GM21825 (cell line): Measurements from ENCODE around the gene MAP7D2.
A peak's percentile ranks its signal among the peaks of the same experiment; 100 is the strongest.

Experiments used
- ATAC-seq: cut with Tn5 transposase; IDR thresholded peaks from one replicate; pipeline ENCODE4 v1.9.1; 2021; ENCODE audit warnings: mild to moderate bottlenecking, moderate library complexity; ENCODE audit not compliant: unreplicated experiment

MAP7D2 gene

DNA sequence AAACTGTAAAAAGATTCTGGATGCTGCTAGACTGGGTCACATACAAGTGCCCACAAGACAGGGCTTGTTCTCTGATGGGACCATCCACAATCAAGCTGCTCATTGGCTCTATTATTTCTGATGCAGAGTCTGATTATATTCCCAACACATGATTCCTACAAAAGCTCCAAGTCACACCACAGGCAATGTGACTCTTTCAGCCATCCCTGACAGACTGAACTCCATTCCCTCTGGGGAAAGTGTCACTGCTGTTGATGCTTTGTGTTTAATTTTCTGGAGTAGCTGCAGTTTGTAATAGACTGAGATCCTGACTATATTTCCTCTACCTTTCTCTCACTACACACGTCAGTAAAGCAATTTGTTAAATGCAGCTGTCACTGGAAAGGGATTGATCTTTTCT, 70.5 kb downstream of the MAP7D2 start:
- ATAC-seq = no peak

DNA sequence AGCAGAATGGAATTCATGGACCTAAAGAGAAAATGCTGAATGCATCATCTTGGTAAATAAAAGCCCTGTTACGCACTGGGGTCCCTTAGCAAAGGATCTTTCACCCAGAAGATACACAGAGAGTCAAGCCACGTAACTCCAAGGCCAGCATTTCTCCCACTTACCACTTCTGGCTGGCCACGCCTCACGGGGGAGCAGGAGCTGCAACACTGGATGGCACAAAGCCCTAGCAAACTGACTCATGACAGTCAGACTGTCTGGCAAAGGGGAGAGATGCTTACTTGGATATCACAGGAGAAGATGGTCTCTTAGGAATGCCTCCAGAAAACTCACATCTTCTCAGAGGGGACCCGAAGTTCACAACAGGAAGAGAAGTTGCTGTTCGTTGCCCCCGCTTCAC, 74.5 kb downstream of the MAP7D2 start:
- no peak for ATAC-seq

DNA sequence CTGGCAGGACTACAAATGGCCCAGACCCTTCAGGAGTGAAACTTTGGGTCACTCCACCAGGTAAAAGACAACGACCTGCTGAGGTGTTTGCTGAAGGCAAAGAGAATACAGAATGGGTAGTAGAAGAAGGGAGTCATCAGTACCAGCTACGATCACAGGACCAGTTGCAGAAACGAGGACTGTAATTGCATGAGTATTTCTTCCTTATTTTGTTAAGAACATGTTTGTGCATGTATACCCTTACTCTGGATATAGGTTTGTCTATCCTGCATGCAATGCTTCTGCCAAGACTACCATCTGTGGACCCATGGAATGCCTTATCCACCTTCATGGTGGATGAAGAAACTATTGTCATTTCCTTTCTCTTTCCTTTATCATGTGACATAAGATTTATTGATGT, 77.7 kb downstream of the MAP7D2 start:
- no peak for ATAC-seq

DNA sequence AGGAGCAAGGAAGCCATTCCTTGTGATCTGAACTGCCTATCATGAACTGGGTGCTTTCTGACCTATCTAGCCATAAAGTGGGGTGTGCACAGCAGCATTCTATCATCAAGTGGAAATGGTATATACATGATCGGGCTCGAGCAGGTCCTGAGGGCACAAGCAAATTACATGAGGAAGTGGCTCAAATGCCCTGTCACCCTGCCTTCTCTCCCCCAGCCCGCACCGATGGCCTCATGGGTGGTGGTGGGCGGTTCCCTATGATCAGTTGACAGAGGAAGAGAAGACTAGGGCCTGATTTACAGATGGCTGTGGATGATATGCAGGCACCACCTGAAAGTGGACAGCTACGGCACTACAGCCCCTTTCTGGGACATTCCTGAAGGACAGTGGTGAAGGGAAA, 79.5 kb downstream of the MAP7D2 start:
- no peak for ATAC-seq

DNA sequence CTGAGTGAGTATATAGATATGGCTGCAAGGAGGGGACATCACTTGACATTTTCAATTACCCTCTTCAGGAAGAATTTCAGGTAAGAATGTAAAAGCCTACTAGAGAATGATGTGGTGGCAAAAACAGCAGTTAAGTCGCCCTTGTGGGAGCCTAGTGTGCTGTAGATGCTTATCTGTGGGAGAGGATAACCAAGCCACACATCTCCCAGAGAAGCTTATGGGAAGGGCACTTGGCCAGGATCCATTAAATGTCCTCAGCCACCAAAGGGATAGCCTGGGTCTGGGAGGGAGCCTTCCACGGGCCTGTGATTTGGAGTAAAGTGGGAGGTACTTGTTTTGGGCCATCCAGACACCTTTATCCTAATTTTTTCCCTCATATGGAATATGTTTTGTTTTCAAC, 84.5 kb downstream of the MAP7D2 start:
- ATAC-seq = no peak

DNA sequence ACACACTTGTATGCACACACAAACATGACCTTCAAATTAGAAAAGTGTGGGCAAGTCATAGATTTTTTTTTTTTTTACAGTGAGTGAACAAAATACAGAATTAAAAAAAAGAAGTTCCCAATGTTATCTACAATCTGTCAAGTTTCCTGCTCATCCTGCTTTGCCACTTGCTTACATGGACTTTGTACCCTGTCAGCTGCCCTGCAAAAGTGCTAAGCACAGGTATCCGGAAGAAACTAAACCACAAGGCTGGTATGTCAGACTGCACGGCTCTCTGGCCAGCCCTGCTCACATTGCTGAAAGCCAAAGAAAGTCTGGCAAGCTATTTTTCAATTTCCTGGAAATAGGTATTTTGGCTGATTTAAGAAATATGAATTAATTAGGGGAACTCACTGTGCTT, 87.0 kb downstream of the MAP7D2 start:
- ATAC-seq = no peak

DNA sequence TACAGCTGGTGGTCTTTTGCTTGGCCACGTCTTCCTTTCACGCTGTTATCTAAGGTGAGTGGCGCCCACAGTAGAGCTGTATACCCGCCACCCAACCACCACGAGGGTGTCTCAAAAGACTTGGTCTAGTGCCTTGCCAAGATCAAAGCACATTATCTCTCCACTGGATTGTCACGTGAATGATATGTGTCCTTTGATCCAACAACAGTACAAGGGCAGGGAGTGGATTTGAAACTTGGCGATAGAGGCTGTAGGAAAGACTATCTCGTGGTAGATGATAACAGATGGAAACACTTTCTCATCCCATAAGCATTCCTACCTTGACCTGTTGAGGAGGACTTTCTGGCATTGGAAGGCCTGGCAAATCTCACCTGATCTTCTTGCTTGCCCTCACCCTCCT, 88.1 kb downstream of the MAP7D2 start:
- no peak for ATAC-seq

DNA sequence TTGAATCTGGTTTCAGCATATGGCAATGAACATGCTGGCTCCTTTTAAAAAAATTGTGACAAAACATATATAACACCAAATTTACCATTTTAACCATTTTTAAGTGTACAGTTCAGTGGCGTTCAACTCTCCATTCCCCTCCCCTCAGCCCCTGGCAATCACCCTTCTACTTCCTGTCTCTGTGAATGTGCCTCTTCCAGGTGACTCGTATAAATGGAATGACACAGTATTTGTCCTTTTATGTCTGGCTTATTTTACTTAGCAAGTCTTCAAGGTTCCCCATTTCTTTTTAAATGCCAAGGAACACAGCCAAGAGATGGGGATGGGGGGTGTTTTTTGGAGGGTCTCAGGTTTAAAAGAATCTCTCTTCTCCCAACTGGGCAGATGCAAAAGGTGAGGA, 90.4 kb downstream of the MAP7D2 start:
- no peak for ATAC-seq

DNA sequence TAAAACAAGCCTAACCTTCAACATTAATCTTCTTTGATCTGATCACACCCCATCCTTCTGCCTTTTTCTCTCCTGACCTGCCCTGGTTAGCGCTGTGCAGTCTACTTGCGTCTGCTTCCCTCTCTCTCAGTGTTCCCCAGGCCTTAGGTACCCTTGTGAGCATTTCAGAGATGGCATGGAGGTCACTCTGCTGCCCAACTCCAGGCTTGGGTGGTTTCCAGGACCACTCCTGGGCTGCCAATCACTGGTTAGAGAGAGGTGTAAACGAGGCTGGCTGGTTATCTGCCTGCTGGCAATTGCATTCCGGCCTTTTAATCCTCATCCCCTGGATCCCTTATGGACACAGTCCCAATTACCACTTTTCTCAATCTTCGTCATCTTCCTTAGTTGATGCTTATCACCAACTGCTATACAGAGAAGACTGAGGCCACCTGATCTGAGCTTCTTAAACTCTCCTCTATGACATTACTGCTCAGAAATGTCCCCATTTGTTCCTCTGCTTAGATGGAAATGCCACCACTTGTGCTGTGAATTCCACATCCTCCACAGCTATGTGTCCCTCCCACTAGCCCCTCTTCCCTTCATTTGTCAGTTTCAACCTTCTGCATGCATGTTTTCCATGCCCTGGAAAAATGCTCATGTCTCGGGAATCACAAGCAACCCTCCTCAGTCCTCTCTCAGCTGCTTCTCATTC, 96.9 kb downstream of the MAP7D2 start:
- ATAC-seq = no peak

DNA sequence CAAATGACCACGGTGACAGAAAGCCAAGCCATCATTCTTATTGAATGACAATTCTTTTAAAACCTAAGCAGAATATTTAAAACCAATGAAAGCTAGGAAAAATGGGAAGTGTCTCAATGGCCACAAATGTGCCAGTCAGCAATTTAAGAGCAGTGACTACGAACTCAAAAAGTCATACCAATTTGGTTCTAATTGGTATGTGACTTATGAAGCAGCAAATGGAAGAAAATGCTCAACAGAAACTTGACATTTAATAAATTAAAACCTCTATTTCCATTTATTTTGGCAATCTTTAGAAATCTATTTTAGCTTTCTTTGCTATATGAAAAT, 100.1 kb downstream of the MAP7D2 start:
- no peak for ATAC-seq

DNA sequence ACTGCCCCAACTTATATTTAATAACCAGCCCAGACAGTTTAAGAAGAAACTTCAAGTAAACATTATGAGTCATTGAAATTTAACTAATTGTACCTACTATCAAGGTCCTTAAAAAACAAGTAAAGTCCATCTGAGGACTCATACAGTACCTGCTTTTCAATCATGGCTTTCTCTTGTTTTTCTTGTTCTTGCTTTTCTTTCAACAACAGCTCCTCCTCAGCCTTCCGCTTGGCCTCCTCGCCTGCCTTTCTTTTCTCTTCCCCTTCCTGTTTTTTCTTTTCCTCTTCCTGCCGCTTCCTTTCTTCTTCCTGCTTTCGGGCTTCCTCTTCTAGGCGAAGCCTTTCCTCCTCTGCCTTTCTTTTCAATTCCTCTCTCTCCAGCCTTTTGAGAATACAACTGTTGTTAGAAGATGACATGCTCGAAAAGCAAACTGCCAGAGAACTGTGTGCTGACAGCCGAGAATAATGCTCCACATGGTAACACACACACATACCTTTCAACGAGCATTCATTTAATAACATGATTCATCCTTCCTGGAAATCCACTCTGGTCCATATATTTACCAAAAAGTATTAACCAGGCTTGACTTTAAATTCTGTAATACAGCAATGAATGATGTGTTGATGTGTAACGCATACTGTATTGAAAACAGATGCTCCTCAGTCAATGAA, 100.6 kb downstream of the MAP7D2 start:
- ATAC-seq = no peak

DNA sequence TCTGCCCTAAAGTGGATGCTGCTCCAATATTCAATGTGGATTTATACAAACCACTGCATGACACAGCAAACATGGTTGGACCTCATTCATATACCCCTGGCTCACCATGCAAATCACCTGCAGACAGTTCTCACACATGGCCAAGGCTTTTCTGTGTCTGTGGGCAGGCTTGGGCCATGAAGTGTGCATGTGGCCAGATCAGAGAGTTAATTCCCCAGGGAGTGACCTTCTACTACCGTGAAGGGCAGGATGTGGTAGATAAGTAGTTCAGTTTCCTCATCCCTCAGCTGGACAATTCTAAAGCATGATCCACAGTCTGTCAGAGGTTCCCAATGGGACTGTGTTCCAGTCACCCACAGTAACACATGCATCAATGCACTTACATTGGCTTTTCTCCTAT, 101.3 kb downstream of the MAP7D2 start:
- ATAC-seq = no peak

DNA sequence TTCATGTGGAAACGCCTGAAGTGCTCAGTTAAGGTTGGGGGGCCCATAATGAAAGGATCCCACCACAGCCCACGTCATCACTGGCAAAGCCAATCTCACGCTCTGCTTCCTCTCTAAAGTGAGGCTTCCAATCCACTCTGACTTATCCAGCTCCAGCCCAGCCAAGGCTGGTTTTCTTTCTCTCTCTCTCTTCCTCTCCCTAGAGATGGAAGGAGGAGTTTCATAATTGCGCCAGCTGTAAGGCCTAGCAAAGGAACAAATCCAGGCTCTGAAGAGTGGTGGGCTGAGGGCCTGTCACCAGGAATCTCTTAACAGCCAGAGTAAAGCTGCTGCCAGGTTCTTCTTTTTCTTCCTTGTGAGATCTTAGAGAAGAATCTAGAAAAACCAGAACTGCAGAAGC, 105.1 kb downstream of the MAP7D2 start:
- ATAC-seq = no peak

DNA sequence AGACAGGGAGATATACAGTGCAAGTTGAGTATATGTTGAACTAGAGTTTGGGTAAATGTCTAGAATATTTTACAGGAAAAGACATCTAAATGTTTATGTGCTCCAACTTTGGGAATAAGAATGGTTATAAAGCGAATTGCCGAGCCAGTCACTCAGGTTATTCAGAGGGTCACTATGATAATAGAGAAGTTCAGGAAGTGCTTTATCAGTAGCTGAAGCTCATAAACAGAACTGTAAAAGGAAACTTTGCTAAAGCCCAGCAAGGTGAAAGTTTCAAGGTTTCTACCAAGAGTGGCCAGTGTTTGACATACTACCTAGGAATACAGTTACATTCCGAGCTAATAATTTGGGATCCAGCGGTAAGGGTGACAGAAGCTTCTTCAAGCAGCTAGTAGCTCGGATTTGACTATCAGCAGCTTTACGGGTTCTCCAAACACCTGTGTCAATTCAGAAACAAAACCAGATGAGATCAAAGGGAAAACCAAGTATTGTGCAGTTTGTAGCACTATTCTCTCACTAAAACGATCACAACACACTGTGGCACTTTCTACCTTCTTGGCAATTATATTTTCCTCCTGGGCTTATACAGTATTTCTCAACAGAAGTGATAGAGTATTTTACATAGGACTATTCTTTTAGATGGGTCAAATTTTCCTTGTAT, 108.6 kb downstream of the MAP7D2 start:
- ATAC-seq = no peak

DNA sequence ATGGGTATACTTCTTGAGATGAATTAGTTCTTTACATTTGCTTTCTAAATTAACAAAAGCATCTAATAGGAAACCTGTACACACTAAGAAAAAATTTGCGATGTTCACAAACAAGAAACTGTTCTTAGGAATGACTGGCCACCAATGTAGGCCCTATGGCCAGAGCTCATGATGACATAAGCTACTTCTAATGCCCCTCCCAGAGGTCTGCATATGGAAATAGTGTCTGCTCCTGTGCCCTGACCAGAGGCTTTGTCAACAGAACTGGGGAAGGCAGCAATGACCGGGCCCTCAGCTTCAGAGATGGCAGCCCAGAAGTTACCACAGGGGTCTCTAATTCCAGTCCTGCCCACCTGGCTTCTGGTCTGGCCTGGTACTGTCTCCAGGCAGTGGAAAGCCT, 110.8 kb downstream of the MAP7D2 start:
- no peak for ATAC-seq

DNA sequence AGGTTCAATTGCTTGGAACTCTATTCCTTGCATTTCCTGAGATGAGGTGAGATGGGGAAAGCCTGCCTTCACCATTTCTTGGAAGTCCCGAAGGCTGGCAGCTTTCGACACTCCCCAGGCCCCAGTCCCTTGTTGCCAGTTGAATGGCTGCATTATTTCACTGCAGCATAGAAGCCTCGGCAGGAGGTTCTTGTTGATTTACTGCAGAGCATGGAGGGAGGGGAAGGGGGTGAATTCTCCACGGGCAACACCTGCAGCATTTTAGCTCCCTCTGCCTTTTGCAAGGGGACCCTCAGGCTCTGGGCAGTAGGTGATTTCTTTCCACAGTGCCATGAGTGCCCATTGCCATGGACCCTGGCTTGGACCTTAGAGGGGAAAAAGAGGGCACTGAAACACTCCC, 115.1 kb downstream of the MAP7D2 start:
- ATAC-seq = no peak

DNA sequence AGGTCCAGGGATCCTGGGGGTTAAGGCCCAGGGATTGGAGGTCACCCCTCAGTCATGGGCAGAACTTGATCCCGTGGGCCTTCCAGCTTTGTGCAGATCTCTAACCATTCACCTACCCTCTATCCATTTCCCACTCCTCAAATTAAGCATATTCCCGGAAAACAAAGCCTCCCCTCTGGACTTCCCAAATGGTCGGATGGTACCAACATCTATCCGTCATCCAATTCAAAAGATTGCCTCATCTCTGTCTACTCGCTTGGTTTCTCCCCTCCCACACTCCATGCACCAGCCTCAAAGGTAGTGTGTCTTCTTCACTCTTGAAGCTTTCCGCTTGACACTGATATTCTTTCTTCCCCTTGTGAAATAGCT, 125.4 kb downstream of the MAP7D2 start:
- ATAC-seq = no peak

DNA sequence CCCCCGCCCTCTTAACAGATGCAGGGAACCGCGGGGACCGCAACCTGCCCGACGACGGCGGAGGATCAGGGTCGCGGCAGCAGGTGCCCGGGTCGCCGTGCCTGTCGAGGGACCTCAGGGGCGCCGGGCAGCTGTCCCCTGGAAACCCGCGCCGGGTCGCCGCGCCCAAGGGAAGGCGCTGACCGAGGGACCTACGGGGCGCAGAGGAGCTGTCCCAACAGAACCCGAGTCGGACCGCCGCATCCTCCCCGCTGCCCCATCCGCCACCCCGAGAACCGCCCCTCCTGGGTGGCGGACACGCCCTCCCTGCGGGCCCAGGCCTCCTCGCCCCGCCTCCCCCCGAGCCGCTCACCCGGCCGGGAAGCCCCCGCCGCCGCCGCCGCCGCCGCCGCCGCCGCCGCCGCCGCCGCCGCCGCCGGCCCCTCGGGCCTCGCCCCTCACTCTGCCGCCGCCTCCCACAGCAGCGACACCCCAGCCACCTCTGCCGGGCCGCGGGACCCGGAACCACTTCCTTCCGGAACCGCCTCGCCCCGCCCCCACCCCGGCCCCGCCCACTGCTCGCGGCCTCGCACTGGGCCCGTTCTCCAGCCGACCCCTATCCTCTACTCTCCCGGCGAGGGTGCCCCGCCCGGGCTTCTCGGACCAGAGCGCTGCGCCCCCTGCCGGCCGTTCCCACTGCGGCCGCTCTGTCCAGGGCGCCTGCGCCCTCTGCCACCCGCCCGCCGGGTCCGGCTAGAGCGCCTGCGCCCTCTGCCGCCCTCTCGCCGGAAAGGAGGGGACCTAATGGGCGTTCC, 126.0 kb downstream of the MAP7D2 start, which contains the start of gene BCLAF3:
BCLAF3 (minus strand) TSS at position 506 of the 794 bp plus-strand sequence. CDS start 20,797 bp downstream, outside the sequence.
- ATAC-seq = peak; percentile 95

DNA sequence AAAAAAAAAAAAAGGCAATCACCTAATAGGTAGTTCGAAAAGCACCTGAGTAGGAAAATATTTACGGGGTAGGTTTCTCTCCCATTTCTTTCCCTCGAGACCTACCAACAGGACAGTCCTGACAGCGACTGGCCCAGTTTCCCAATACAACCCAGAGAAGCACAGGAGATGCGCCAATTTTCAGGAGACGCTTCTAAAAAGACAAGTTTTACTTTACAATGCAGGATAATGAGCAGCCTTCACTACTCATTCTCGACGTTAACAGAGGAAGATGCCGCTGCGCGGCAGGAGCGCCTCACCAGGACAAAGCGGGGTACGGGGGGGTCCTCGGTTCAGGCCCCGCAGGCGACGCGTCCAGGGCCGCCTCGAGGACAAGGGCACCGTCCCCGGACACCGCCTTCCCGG, 126.6 kb downstream of the MAP7D2 start:
- peak; percentile 11 for ATAC-seq

DNA sequence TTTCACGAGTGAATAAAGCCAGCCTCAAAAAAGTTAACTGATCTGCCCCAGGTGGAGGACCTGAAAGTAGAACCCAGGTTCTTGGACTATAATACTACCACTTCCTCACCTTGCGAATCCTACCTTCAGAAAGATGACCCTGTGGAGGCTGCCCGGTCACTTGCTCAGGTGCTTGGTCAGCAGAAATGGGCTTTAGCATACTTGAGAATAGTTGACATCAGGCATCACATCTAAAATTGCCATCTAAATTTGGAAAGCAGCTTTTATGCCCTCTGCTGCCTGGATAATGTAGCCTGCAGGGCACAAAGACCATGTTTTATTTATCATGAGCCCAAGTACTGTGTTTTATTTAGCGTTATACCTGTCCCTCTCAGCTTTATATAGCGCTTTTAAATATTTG, 128.9 kb downstream of the MAP7D2 start:
- ATAC-seq = no peak

DNA sequence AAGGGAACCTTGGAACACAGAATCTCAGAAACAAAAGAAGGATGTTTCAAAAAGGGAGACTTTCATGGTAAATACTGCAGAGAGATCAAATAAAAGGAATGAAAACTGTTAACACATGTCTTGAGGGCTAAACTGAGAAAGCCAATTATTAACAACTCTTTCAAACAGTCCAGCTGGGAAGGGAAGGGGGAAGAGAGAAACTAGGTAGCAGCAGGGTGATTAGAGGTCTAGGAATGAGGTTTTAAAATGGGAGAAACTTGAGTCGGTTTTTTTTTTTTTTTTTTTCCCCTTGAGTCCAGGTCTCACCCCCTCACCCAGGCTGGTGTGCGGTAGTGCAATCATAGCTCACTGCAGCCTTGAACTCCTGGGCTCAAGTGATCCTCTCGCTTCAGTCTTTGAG, 130.2 kb downstream of the MAP7D2 start:
- no peak for ATAC-seq

DNA sequence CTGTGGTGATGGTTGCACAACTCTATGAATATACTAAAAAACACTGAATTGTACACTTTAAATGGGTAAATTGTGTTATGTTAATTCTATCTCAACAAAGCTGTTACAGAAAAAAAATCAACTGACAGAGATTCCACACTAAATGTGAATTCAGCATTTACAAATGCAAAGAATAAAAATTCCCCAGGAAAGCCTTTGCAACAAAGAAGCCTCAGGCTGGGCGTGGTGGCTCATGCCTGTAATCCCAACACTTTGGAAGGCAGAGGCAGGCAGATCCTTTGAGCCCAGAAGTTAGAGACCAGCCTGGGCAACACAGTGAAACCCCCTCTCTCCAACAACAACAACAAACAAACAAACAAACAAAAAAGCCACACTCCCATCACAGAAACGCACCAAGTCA, 134.8 kb downstream of the MAP7D2 start:
- ATAC-seq = no peak
